HT-29 (cell line): ENCODE data around the gene EFR3B. TPM values are rescaled to one million over a fixed set of nuclear protein-coding genes. Genes with fewer than 3 reads are reported as not detected.
"Not testable (repeated sequence)": the region's sequence is repeated elsewhere in the genome, so short reads cannot be mapped to it uniquely, and the experiment has no call there.

ENCODE experiments used
- DNase-seq: peaks from one replicate; pipeline ENCODE4 v3.0.0-alpha.2; 2015; ENCODE audit warnings: low spot score
- total RNA-seq: library from RNA; depleted of rRNA; stranded (reverse); fragments of >200 nt; shearing (Covaris generic); gene quantifications from 2 replicates; pipeline ENCODE4 v1.2.3, GENCODE V29; 2014

The EFR3B gene
- total RNA-seq, 1 experiment from 2014 or later = 0.05 TPM

DNA sequence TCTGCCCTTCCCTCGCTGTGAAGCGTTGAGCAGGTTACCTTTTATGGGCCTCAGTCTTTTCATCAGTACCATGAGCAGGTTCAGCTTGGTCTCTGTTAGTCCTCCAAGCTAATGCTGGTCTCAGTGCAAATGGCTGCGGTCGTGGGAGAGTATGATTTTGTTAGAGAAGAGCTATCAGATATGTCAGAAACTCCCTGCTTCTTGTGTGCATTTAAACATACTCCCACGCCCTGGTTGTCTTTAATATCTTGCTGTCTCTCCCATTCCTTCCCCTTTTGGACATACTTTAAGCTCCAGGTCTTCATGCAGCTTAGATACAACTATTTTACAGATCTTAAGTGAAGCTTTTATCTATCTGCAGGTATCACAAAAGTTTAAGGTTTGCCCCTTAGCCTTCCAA lies 62.9 kb downstream of the EFR3B start:
- no peak for DNase-seq

GRCh38 chr2:25105336-25106085 lies 63.6 kb downstream of the EFR3B start:
- DNase-seq = no peak

GRCh38 chr2:25109822-25110221 lies 67.9 kb downstream of the EFR3B start:
- no peak for DNase-seq

DNA sequence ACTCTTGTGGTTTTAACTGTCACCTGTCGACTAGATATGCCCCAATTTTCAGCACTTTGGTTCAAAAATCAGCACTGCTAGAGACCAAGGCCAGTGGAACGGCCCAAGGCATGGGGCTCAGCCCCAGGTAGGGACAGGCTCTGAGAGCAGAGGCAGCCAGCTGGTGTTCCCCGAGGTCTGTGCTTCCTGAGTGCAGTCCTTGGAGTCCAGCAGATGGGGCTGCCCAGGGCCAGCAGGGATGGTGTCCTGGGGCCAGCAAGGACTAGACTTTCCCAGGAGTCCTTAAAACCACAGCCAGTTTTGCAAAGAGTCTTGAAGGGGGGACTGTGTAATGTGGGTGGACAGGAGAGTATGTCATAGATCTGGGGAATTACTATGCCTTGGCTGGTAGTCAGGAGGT lies 70.2 kb downstream of the EFR3B start:
- no peak for DNase-seq

DNA sequence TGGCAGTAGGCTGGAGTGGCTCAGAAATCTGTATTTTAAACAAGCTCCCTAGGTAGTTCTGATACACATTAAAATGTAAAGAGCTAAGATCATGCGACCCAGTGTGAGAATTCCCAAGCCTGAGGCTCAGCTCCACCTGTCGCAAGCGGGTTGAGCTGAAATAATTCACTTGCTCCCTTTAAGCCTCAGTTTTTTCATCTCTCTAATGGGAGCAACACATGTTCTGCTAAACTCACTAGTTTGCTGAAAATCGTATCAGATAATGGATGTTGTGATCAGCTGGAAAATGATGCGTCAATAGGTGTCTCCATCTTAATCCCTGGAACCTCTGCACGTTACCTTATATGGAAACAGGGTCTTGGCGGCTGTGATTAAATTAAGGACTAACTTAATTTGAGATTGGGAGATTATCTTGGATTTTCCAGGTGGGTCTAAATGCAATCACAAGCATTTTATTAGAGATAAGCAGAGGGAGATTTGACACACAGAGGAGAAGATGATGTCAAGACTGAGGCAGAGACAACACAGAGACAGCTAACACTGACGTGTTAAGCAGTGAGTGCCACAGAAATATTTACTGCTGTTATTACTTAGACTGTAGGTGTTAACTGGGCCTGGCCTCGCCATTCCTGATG lies 73.5 kb downstream of the EFR3B start:
- DNase-seq = no peak

- no peak for DNase-seq
Observed at GRCh38 chr2:25115902-25116301, 74.0 kb downstream of the EFR3B start.

DNA sequence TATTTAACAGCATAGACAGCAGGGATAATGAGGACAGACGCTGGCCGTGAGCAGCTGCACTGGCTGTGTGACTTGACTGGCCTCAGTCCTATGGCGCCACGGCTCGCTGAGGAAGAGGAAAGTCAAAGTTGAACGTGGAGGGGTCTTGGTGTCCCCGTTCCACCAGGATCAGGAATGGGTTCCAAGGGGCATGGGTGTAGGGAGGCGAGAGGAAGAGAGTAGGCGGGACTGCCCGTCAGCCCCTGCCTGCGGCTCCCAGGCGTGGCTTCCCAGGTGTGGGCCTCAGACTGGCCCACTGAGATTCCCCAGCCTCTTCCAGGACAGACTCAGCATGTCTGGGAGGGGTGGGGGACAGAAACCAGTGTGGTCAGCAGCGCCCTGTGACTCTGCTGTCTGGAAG lies 75.1 kb downstream of the EFR3B start:
- DNase-seq = no peak

DNA sequence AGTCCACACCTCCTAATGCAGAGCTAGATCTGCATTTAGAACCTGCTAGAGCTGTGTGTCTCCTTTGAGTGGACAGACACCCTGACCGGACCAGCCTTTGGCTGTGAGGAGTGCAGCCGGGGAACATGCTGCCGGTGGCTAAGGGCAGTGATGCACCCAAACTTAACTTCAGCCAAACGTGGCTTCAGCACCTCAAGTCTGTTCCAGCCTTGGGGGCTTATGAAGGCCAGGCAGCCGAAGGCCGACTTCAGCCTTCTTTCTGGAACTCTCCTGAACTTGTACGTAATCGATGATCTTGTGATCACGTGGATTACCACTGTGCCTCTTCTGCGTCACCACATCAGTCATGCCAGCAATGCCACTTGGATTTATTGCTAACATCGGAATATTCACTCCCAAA lies 77.4 kb downstream of the EFR3B start:
- DNase-seq = no peak

GRCh38 chr2:25122367-25122766 lies 80.5 kb downstream of the EFR3B start:
- no peak for DNase-seq

- DNase-seq = no peak
Observed at GRCh38 chr2:25123682-25124081, 81.8 kb downstream of the EFR3B start.

- DNase-seq = no peak
Observed at GRCh38 chr2:25125189-25125588, 83.3 kb downstream of the EFR3B start.

GRCh38 chr2:25125976-25126375 lies 84.1 kb downstream of the EFR3B start:
- DNase-seq = no peak

- DNase-seq = not testable (repeated sequence)
Observed at GRCh38 chr2:25127071-25127470, 85.2 kb downstream of the EFR3B start.

DNA sequence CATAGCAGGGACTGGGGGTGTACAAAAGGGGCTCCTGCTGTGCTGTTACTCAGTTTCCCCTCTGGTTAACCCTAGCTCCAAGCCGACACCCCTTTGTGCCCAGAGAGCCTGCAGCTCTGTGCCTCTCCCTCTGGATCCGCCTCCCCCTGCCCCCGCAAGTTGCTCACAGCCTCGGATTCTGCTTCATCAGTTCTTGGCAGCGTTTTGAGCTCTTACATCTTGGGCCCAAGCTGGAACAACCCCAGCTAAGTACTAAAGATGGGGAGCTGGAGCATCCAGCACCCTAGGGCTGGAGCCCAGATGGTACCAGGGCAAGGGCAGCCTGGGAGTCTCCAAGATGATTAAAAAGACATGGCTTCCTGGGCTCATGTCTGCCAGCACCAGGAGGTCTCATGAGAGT lies 85.8 kb downstream of the EFR3B start:
- DNase-seq = no peak

DNA sequence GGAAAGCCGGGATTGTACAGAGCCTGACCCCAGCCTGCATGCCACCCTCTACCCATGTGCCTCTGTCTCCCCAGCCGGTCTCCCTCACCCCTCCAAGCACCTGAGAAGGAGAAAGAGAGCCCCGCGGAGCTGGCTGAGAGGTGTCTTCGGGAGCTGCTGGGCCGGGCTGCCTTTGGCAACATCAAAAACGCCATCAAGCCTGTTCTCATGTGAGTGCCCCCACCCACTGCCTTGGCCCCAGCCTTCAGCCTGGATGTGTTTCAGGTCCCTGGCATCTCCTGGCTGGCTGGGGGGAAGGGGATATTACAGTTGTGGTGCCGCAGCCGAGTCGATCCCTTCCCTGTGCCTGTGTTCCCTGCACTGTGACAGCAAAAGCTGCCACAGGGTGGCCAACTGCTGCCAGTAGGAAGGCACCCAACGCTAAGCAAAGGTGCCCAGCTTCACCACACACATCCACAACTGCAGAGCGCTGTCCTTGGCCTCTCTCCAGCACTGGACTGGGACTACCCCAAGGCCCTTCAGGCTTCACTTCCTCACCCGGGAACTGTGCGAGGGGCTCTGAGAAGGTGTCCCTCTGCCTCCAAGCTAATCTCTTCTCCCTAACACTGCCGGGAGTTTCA lies 88.1 kb downstream of the EFR3B start:
- no peak for DNase-seq

GRCh38 chr2:25131253-25131566 lies 89.3 kb downstream of the EFR3B start:
- no peak for DNase-seq

DNA sequence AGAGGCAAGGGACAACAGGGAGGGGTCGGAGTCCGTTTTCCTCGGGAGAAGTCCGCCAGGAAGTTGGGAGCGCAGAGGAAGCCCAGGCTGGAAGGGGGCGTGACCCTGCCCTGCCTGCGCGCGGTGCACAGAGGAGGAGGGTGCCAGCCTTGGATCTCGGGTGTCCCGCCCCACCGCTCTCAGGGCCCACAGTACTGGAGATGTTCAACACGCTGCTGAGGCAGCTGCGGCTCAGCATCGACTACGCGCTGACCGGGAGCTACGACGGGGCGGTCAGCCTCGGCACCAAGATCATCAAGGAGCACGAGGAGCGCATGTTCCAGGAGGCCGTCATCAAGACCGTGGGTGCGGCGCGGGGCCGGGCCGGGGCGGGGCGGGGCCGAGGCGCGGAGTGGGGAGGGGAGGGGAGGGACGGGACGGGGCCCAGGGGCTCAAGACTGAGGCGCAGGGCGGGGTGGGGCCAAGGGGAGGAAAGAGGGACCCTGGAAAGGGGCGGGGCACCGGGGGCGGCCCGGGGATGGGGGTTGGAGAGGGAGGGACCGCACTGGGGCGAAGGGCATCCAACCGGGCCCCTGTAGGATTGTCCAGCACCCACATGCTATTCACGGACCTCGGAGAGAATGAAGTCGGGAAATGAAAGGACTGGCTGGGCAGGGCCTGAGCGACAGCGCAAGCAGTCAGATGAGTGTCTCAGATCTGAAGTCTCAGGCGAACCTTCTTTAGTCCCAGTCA lies 89.9 kb downstream of the EFR3B start:
- DNase-seq = no peak

GRCh38 chr2:25132299-25132635 lies 90.4 kb downstream of the EFR3B start:
- DNase-seq = no peak

GRCh38 chr2:25132693-25133092 lies 90.8 kb downstream of the EFR3B start:
- DNase-seq = no peak

DNA sequence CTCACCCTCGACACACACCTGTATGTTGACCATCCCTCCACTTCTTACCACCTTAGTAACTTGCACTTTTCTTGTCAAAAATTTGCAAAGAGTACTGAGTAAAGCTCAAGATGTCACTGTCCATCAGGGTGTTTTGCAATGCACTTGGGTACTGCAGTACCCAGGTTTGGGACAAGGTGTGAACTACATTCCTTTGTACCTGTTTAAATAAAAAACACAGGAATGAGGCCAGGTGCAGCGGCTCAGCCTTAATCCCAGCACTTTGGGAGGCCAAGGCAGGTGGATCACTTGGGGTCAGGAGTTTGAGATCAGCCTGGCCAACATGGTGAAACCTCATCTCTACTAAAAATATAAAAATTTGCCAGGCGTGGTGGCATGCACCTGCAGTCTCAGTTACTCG lies 98.7 kb downstream of the EFR3B start:
- DNase-seq = not testable (repeated sequence)

DNA sequence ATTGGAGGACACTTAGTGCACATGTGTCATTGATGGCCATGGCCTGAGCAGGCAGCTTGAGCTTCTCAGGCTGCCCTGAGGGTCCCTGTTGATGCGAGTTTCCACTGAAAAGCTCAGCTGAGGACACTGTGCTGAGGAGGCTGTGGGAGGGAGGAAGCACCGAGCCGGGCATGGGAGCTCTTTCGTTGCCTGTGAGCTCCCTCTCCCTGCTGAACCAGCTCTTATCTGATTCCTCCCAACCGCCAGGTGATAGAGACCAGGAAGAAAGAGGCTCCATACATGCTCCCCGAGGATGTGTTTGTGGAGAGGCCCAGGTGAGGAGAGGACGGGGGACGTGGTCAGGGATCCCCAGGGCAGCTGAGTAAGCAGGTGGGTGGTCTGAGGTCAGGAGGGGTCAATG lies 99.2 kb downstream of the EFR3B start:
- DNase-seq = no peak

- no peak for DNase-seq
Observed at GRCh38 chr2:25145803-25146202, 103.9 kb downstream of the EFR3B start.

GRCh38 chr2:25146896-25147295 lies 105.0 kb downstream of the EFR3B start:
- DNase-seq = no peak
